ENCODE measurements around the gene EML6. TPM values are rescaled to one million over a fixed set of nuclear protein-coding genes. Genes with fewer than 3 reads are reported as not detected.

Gene EML6
- total RNA-seq, 4 donors from 2014 or later, result 1.2 to 4.4 (median 3.1) TPM

DNA sequence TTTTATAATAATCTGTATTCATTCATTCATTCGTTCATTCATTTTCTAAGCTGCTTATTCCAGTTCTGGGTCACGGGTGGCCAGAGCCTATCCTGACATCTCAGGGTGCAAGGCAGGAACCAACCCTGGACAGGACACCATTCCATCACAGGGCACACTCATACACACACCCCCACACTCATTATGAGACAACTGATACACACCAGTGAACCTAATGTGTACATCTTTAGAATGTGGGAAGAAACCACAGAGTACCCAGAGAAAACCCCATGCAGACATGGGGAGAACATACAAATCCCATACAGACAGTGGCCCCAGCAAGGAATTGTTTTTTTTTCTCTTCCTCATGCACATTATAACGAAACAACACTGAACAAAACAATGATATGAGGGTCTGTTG, 272.1 kb downstream of the EML6 start:
- WGBS, 2 donors, result 88 to 91% methylated on average over 3 of the region's 3 CpGs
- H3K4me1 ChIP-seq, result peaks cover 6 to 84% (median 27%) of the 10 kb centered on the region in 3 donors
- TF ChIP-seq POLR2A (IDR thresholded peaks at IDR 0.05), result no peak
- TF ChIP-seq, protein P1, sequence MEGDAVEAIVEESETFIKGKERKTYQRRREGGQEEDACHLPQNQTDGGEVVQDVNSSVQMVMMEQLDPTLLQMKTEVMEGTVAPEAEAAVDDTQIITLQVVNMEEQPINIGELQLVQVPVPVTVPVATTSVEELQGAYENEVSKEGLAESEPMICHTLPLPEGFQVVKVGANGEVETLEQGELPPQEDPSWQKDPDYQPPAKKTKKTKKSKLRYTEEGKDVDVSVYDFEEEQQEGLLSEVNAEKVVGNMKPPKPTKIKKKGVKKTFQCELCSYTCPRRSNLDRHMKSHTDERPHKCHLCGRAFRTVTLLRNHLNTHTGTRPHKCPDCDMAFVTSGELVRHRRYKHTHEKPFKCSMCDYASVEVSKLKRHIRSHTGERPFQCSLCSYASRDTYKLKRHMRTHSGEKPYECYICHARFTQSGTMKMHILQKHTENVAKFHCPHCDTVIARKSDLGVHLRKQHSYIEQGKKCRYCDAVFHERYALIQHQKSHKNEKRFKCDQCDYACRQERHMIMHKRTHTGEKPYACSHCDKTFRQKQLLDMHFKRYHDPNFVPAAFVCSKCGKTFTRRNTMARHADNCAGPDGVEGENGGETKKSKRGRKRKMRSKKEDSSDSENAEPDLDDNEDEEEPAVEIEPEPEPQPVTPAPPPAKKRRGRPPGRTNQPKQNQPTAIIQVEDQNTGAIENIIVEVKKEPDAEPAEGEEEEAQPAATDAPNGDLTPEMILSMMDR (IDR thresholded peaks at IDR 0.05), result no peak
- intact Hi-C loops (cut with DNase I), result no loop called here
- no peak overlapping the region for H3K27ac ChIP-seq
- DNase-seq, result no peak
- no peaks in the 10 kb centered on the region for H3K27me3 ChIP-seq
- no peak overlapping the region for H3K4me3 ChIP-seq
- no peaks in the 10 kb centered on the region for H3K36me3 ChIP-seq
- H3K9me3 ChIP-seq, result no peaks in the 10 kb centered on the region

DNA sequence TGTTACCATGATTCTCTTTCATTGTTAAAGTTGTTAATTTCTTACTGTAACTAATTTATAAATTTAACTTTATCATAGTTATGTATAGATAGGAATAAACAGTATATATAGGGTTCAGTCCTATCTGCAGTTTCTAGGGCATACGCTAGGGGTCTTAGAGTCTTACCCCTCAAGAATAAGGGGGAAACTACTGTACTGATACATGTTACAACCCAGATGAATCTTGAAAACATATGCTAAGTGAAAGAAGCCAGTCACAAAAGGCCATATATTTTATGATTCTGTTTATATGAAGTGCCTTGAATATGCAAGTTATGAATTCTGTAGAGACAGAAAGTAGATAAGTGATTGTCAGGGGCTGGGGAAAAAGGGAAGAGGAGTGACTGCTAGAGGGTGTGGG, 274.4 kb downstream of the EML6 start:
- TF ChIP-seq POLR2A (IDR thresholded peaks at IDR 0.05), result no peak
- TF ChIP-seq, protein P1 (IDR thresholded peaks at IDR 0.05), result no peak
- intact Hi-C loops (cut with DNase I), result no loop called here
- no peak overlapping the region for H3K27ac ChIP-seq
- H3K9me3 ChIP-seq, result no peaks in the 10 kb centered on the region
- peaks cover 6 to 80% (median 27%) of the 10 kb centered on the region in 3 donors for H3K4me1 ChIP-seq
- H3K27me3 ChIP-seq, result no peaks in the 10 kb centered on the region
- no peak overlapping the region for H3K4me3 ChIP-seq
- 77 to 94% methylated on average over 1 of the region's 1 CpG for WGBS, 2 donors
- H3K36me3 ChIP-seq, result no peaks in the 10 kb centered on the region
- no peak for DNase-seq

DNA sequence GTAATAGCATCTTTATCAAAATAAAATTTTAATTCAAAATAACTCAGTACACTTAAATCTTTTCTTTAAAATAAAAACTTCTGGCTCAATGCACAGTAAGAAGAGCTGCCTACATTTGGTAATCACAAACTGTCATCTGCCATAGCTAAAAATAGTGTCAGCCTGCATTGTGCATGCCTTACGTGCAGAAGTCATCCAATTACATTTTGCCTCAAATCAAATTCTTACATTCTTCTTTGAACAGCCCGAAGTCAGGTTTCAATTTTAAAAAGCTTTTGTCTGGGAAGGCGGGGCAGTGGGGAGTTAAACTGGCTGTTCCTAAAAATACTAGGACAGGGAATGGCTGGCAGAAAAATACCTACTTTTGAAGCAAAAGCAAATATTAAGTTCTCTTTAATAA, 275.7 kb downstream of the EML6 start:
- peak overlapping the region in 2 of 4 donors; percentile 18 to 66 for H3K27ac ChIP-seq
- DNase-seq, result no peak
- WGBS, 2 donors, result 13 to 14% methylated on average over 3 of the region's 3 CpGs
- H3K4me1 ChIP-seq, result peaks cover 6 to 81% (median 27%) of the 10 kb centered on the region in 3 donors
- no peak for TF ChIP-seq POLR2A (IDR thresholded peaks at IDR 0.05)
- TF ChIP-seq, protein P1 (IDR thresholded peaks at IDR 0.05), result no peak
- intact Hi-C loops (cut with DNase I), result no loop called here
- no peaks in the 10 kb centered on the region for H3K36me3 ChIP-seq
- no peaks in the 10 kb centered on the region for H3K9me3 ChIP-seq
- H3K4me3 ChIP-seq, result peak overlapping the region in 2 of 4 donors; percentile 9 to 13
- no peaks in the 10 kb centered on the region for H3K27me3 ChIP-seq

DNA sequence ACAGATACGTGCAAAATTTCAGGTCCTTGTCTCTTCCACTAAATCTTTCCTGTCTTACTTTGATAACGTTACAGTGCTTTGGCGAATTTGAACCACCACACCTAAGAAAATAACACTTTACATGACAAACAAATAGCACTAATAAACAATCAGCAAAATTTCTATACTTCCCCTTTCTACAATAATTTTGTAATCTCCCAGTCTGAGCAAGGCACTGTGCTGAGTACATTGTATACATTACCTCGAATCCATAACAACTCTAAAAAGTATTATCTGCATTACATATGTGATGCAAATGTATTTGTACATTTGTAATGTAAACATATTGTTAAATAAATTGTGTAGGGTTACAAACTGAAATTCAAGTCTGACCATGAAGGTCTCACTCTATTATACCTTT, 276.9 kb downstream of the EML6 start:
- intact Hi-C loops (cut with DNase I), result no loop called here
- Histone ChIP-seq H3K9me3 (no peaks in the 10 kb centered on the region), H3K4me1 (peaks cover 6 to 81% (median 27%) of the 10 kb centered on the region in 3 donors), H3K27ac (peak overlapping the region in 1 of 4 donors; percentile 66), H3K36me3 (no peaks in the 10 kb centered on the region), H3K4me3 (no peak overlapping the region), H3K27me3 (no peaks in the 10 kb centered on the region)
- TF ChIP-seq POLR2A (IDR thresholded peaks at IDR 0.05), result no peak
- TF ChIP-seq, protein P1 (IDR thresholded peaks at IDR 0.05), result no peak
- WGBS, 2 donors, result 35 to 53% methylated on average over 4 of the region's 4 CpGs
- DNase-seq, result no peak

DNA sequence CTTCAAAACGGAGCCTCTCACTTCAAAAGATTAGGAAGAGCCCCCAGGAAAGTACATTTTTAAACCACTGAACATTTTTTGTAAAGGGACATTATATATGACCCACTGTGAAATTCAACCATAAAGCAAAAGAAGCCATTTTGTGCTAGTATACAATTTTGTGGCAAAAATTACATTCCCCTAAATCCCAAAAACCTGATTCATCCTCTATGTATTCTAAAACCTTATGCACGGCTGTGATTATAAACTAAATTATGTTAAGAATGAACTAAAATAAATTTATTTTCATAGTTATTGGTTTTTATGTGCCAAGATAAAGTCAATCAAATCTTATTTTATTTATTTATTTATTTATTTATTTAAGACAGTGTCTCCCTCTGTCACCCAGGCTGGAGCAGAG, 278.3 kb downstream of the EML6 start:
- Histone ChIP-seq H3K27ac (no peak overlapping the region), H3K4me1 (peaks cover 6 to 92% (median 34%) of the 10 kb centered on the region in 3 donors), H3K9me3 (no peaks in the 10 kb centered on the region), H3K27me3 (no peaks in the 10 kb centered on the region), H3K4me3 (no peak overlapping the region), H3K36me3 (no peaks in the 10 kb centered on the region)
- DNase-seq, result no peak
- 64 to 90% methylated on average over 2 of the region's 2 CpGs for WGBS, 2 donors
- TF ChIP-seq POLR2A (IDR thresholded peaks at IDR 0.05), result no peak
- TF ChIP-seq, protein P1 (IDR thresholded peaks at IDR 0.05), result no peak
- intact Hi-C loops (cut with DNase I), result no loop called here
